NCI-H2107 treated with DMSO at 0.1 percent for 48 hours (cell line): ENCODE measurements around the gene KNTC1.
"Not testable (repeated sequence)": the region's sequence is repeated elsewhere in the genome, so short reads cannot be mapped to it uniquely, and the experiment has no call there.

Source experiments
- DNase-seq: peaks from one replicate; lab custom pipeline; 2025; ENCODE audit not compliant: unreplicated experiment; lab: John Stamatoyannopoulos, UW

The KNTC1 gene

DNA sequence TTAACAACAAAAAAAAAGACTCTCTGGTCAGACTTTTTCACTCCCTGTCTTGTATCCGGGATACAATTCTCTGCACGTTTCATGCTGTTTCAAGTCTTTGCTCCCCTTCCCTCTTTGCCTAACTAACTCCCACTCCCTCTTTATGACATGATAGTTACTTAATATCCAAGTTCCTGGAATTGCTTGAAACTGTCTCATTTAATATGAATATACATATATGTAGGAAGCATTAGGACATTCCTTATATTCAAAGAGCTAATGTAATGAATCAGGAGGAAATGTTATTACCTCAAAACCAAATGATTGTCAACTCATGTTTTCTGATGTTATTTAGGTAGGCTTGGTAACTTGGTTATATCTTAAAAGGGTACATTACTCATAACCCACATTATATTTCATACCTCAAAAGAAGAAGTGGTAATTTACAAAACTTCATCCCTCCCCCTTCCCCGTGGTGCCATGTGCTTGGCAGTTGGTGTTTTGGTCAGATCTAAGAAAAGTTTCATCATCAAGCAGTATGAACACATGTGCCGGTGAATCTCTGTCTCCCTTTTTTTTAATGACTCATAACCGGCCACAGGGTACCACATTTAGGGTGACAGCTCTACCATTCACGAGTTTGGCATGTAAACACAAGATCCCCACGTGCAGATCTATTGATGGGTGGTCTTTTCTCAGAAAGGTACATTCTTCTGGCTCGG lies 119.6 kb downstream of the KNTC1 start:
- DNase-seq: no peak

DNA sequence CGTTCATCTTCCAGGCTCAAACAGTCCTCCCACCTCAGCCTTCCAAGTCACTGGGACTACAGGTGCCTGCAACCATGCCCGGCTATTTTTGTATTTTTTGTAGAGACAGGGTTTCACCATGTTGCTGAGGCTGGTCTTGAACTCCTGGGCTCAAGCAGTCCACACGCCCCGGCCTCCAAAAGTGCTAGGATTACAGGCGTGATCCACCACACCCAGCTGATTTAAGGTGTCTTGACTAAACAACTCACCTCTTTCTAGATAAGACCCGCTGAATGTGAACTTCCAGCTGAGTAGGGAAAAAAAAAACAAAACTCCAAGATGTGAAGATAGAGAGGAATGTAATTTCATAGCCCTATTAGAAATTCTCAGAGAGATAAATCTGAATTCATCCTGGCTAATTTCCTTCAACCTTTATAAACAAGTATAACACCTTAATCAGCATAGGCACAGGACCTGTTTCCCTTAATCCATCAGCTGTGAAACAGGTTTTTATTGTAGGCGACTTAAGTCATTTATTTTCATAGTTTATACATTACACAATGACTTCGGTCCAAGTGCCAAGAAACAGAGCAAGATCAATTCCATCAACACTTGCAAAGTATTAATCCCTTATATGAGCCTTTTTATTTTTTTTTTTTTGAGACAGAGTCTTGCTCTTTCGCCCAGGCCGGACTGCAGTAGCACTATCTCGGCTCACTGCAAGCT lies 124.6 kb downstream of the KNTC1 start:
- no peak for DNase-seq

DNA sequence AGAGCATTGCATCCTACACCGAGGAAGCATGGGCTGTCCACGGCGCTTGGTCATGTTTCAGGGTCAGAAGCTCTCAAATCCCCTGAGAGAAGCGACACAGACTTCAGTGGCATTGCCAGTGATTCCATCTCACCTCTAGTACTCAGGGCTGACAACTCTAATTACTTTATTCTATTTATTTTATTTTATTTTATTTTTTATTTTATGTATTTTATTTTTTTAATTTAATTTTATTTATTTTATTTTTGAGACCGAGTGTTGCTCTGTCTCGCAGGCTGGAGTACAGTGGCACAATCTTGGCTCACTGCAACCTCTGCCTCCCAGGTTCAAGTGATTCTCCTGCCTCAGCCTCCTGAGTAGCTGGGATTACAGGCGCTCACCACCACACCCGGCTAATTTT lies 126.2 kb downstream of the KNTC1 start:
- not testable (repeated sequence) for DNase-seq

DNA sequence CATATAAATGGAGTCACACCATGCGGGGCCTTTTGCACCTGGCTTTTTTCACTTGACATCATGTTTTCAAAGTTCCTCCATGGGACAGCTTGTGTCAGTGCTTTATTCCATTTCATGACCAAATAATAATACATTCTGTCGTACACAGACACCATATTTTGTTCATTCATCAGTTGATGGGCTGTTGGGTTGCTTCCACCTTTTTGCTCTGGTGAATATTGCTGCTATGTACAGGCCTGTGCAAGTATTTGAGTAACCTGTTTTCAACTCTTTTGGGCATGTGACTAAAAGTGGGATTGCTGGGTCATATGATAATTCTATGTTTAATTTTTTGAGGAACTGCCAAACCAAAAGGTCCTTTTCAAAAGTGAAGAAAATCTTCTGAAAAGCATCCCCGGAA lies 129.2 kb downstream of the KNTC1 start:
- no peak for DNase-seq

DNA sequence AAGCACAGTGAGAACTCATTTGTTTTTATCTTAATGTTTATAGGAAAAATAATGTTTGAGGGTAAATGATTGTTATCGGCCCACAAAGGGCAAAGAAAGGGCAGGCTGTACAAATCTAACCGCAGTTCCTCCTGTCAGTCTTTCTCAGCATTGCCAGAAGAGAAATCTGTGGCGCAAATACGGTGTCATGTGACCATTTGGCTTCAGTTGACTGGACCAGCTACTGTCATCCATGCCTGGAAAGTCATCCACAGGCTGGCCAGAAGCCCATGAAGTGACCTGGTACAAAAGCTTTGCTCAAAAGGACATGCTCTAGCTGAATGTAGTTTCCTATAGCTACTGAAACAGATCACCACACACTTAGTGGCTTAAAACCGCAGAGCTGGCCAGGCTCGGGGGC lies 132.5 kb downstream of the KNTC1 start:
- no peak for DNase-seq

DNA sequence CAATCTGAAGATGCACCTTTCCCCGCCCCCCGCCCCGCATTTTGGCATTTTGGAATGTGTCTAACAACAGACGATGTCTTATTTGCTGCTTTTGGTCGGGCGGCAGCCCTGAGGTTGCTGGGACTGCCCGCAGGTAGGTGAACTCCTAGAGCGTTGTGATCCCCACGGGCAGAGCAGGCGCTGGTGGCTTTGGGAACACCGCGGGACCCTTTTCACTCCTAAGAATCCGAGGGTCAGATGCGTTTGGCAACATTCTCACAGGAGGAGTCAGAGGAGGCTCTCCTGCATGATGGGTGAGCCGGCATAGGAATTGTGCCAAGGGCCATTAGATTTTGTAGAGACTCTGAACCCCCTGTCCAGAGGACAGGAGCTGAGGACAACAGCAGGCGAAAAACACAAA lies 134.2 kb downstream of the KNTC1 start:
- no peak for DNase-seq

DNA sequence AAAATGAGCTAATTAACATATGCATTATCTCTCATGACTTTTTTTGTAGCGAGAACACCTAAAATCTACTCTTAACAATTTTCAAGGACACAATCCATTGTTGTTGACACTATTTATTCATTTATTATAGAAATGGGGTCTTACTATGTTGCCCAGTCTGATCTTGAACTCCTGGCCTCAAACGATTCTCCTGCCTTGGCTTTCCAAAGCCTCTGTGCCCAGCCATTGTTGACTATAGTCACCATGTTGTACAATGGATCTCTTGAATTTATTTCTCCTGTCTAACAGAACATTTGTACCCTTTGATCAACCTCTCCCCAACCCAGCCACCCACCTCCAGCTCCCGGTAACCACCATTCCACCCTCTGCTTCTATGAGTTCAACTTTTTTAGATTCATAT lies 134.9 kb downstream of the KNTC1 start:
- DNase-seq: no peak

DNA sequence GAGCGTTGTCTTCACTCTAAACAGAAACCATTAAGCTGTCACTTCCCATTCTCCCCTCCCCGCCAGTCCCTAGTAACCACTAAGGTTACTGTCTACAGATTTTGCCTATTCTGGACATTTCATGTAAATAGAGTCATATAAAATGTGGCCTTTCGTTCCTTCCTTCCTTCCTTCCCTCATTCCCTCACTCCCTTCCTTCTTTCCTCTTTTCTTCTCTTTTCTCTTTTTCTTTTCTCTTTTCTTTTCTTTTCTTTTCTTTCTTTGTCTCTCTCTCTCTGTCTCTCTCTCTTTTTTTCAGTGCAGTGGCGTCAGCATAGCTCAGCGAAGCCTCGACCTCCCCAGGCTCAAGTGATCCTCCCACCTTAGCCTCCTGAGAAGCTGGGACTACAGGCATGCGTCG lies 138.3 kb downstream of the KNTC1 start:
- DNase-seq: no peak

DNA sequence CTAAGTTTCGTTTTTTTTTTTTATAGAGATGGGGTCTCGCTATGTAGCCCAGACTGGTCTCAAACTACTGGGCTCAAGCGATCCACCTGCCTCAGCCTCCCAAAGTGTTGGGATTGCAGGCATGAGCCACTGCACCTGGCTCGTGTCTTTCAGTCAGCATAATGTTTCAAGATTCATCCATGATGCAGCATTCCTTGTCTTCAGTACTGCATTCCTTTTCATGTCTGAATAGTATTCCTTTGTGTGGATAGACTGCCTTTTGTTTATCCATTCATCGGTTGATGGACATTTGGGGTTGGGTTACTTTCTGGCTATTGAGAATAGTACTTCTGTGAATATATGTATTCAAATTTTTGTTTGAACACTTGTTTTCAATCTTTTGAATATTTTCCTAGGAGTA lies 138.7 kb downstream of the KNTC1 start:
- DNase-seq: no peak

DNA sequence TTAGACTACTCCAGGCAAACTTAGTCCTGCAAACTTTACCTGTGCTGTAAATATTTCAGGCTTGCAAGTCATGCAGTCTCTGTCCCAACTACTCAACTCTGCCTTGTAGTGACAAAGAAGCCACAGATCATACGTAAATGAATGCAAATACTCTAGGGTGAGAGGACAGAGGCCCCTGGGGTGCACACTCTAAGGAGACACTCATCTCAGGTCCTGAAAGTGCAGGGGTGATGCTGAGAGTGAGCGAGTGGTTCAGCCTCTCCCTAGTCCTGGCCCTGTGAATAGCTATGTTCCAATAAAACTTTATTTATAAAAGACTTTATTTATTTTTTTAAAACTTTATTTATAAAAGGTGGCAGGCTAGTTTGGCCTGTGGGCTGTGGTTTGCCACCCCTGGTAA lies 141.2 kb downstream of the KNTC1 start:
- DNase-seq: no peak

DNA sequence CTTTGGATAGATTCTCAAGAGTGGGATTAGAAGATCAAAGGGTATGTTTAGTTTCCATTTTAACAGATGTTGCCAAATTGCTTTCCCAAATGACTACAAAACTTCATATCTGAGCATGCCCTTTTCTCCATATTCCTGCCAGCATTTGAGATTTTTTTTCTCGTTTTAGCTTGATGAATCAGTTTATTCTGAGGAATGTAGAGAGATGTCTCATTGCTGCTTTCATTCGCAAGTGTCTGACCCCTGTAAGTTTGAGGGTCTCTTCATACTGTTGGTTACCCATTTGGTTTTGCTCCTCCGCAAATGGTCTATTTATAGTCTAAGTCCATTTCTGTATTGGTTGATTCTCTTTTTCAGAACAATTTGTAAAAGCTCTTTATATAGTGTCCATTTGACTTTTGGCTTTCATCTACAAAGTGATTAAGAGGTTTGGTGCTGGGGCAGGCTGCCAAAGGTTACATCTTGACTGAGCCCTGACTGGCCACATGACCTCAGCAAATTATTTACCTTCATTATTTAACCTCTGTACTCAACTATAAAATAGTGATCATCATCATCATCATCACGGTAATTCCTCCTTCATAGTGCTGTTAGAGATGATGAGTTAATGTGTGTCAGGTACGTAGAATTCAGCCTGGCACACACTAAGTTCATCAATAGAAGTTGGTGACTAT lies 142.5 kb downstream of the KNTC1 start:
- no peak for DNase-seq

DNA sequence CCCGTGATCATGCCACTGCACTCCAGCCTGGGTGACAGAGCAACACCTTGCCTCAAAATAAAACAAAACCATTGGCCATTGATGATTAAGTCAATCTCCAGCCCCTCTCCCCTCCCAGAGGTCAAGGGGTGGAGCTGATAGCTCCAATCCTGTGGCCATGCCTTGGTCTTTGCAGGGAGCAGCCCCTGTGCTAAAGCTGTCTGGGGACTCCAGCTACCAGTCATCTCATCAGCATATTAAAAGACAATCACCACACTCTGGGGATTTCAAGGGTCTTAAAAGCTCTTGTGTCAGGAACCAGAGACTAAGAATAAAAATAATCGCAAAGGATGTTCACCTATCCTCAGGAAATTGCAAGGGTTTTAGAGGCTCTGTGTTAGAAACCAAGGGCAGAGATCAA lies 145.5 kb downstream of the KNTC1 start:
- DNase-seq: no peak
